Ovary (tissue), 3 donors: ENCODE data around the gene FCN1.

Experiments
- EP300 ChIP-seq: sonication (generic); formaldehyde crosslinking; IDR thresholded peaks from one replicate; pipeline ENCODE4 v1.6.1; 2017; ENCODE audit warnings: antibody characterized with exemption
- POLR2A ChIP-seq: fragments of 450-650 bp; IDR thresholded peaks from one replicate; pipeline ENCODE4 v1.6.1; 2017; ENCODE audit warnings: antibody characterized with exemption, mild to moderate bottlenecking, moderate library complexity
- TF ChIP-seq, protein P1 (sequence below), 3 donors: fragments of 450-650 bp in 2 of 3; fragments of 200-600 bp in 1 of 3; IDR thresholded peaks; one replicate each; pipeline versions ENCODE4 v1.5.1 to v1.8.0; 2016 to 2022; ENCODE audit warnings: antibody characterized with exemption in 3 of 3, mild to moderate bottlenecking in 1 of 3
- donor health status: DM: no; HTN: no; CAD: no.

DNA sequence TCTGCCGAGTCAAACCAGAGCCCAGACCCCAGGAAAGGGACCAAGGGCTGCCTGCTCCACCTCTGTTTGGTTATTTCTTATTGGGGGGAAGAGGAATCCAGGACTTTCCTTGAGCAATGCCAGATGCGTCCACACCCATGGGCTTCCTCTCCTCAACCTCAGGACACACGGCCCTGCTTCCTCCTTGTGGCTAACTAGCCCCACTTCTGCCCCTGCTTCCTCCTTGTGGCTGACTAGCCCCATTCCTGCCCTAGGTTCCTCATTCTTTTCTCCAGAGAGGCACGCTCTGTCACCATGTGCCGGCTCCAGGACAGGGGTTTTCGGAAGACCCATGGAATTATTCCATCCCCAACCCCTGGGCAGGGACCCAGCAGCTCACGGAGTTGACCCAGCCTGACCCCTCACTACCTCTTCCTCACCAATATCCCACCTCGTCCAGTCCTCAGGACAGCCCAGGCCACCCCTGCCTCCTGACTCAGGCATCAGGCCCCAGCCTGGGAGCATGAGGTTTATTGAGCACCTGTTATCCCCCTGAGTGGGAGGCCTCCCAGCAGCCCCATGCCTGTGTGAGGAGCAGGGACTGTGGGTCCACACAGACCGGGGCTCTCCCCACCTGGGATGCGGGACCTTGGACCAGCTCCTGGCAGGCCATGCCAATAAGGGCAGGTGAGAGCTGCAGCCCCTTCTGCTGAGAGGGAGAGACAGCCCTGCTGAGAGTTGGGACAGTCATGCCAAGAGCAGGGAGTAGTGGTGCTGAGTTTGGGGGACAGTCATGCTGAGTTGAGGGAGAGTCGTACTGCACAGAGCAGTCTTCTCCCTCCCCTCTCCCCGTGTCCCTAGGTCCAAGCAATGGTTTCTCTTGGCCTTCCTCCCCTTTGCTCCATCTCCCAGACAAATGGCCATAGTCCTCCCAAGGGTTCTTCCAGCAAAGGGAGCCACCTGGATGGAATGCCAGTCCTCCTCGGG, 11.8 kb upstream of the FCN1 start:
- TF ChIP-seq, protein P1, sequence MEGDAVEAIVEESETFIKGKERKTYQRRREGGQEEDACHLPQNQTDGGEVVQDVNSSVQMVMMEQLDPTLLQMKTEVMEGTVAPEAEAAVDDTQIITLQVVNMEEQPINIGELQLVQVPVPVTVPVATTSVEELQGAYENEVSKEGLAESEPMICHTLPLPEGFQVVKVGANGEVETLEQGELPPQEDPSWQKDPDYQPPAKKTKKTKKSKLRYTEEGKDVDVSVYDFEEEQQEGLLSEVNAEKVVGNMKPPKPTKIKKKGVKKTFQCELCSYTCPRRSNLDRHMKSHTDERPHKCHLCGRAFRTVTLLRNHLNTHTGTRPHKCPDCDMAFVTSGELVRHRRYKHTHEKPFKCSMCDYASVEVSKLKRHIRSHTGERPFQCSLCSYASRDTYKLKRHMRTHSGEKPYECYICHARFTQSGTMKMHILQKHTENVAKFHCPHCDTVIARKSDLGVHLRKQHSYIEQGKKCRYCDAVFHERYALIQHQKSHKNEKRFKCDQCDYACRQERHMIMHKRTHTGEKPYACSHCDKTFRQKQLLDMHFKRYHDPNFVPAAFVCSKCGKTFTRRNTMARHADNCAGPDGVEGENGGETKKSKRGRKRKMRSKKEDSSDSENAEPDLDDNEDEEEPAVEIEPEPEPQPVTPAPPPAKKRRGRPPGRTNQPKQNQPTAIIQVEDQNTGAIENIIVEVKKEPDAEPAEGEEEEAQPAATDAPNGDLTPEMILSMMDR (IDR thresholded peaks at IDR 0.05): no peak
- TF ChIP-seq EP300 (no peak), POLR2A (no peak)
